Activated T-cell treated with anti-CD3 and anti-CD28 coated beads for 24 hours (primary cell): ENCODE measurements around the gene RGL1.

Source experiments
- DNase-seq: peaks from one replicate; pipeline ENCODE4 v3.0.0-alpha.2; 2020; ENCODE audit warnings: low read depth

The RGL1 gene

DNA sequence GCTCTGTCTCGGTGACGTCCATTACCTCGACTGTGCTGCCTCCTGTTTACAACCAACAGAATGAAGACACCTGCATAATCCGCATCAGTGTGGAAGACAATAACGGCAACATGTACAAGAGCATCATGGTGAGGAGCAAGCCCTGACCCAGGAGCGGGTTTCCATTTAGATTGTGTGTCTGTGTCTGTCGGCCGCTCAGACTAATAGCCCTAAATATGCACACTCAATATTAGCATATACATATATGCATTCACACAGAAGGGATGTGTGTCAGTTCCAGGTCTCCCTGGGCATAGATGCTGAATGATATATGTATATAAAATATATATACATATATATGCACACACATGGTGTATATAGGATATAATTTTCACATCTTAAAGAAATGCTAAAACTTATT, 111.7 kb downstream of the RGL1 start:
- no peak for DNase-seq

DNA sequence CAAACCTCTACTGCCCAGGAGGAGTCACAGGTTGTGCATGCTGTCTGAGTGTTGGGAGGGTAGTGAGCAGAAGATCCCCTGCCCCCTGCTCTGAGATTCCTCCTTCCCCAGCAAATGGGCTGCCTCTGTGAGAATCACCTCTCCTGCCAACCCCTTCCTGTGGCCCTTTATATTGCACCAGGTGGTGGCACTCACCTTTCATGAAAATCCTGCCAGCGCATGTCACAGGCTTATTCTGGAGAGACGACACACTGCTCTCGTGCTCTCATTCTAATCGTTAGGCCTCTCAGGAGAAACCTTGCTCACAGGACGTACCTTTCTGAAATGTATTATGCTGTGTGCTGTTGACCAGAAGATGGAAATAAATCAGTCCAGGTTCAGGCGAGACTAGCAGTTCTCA, 113.7 kb downstream of the RGL1 start:
- no peak for DNase-seq

DNA sequence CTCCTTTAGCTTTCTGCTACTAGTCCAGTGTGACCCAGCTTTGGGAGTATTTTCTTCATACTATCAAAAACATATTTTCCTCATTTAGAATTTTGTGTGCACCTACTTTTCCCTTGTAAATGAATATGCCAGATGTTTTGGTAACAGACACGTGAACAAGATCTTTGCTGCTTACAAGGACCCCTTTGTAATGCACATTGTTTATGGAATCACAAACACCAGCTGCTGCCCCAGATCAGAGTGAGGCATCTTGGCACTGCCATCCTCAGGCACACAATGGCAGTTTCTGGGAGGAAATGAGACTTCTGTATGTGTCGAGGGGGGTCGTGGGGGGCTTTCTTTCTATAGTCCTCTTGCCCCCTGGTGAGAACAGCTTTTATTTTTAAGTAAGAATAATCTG, 115.7 kb downstream of the RGL1 start:
- no peak for DNase-seq

DNA sequence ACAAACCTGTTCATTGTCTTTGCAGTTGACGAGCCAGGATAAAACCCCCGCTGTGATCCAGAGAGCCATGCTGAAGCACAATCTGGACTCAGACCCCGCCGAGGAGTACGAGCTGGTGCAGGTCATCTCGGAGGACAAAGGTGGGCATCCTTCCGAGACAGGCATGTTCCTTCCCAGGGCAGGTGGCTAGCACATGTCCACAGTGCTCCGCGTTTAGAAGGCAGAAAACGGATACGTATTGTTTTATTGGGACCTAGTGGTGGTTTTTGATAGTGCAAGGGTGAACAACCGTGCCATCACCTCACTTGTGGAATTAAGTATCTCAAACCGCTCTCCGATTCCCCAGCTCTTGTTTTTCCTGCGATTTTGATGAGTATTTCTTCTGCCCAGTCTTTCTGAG, 117.3 kb downstream of the RGL1 start:
- DNase-seq: no peak

DNA sequence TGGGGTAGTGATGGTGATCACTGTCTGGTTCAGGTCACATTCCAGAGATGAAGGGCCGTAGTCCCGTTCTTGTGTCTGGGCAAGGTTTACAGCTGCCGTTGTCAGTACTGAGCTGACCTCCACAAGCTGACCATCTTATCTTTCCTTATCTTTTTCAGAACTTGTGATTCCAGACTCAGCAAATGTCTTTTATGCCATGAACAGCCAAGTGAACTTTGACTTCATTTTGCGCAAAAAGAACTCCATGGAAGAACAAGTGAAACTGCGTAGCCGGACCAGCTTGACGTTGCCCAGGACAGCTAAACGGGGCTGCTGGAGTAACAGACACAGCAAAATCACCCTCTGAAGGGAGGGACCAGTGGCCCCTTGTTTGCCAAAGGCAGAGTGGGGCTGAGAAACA, 121.0 kb downstream of the RGL1 start:
- no peak for DNase-seq

DNA sequence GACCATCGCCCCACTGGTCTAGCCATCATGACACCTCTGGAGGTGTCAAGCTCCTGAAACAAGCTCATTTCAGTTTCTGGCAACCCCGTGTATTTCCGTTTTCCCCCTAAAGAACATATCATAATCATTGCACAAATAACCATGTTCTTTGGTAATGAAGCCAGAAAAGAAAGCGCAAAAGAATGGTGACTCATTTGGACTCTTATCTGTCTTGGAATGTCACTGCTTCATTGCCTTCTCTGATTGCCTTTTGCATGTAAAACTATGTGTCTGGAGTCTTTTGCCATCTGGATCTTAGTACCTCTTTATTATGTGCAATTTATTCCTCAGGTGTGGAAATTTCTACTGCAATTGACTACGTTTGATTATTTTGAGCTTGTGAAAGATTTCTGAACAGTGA, 122.1 kb downstream of the RGL1 start:
- DNase-seq: no peak

DNA sequence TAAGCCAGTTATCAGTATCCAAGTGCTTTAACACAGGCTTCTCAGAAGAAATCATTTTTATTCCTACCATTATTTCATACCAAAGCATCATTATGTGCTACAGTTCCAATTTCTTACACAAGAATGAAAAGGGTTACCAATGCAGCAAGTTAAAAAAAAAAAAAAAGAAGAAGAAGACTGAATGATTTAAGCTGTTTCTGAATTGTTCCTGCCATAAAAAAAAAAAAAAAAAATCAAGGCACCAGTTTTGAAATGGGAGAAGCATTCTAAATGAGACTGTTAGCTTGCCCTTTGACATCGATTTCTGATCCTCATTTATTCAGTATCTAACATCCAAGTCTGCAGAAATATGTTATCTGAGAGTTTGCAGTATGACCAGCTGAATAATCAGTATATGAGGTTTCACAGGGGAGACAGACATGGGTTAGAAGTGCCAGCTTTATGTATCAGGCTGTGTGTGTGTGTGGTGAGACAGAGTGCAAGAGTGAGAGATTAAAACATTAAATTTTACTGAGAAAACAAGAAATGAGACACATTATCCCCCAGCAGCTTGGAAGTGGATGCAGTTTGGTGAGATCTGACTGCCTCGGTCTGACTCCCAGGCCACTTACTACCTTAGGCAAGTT, 126.8 kb downstream of the RGL1 start:
- DNase-seq: no peak

DNA sequence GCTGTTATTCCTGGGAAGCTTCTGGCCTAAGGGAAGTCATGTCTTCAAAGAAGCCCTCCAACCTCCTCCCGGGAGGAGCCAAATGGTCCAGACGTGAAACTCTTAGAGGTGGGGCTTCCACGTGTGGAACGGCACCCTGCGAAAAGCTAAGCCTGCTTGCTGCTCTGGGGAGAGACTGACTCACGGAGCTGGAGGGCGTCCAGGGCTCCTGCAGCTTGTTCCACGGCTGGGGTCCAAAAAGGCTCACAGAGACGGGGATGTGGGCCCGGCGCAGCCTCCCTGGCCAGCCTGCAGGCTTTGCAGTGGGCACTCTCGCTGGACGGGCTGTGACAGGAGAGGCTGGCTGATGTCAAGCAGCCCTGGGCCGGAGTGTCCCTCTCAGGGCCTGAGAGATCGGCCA, 127.5 kb downstream of the RGL1 start:
- DNase-seq: no peak

DNA sequence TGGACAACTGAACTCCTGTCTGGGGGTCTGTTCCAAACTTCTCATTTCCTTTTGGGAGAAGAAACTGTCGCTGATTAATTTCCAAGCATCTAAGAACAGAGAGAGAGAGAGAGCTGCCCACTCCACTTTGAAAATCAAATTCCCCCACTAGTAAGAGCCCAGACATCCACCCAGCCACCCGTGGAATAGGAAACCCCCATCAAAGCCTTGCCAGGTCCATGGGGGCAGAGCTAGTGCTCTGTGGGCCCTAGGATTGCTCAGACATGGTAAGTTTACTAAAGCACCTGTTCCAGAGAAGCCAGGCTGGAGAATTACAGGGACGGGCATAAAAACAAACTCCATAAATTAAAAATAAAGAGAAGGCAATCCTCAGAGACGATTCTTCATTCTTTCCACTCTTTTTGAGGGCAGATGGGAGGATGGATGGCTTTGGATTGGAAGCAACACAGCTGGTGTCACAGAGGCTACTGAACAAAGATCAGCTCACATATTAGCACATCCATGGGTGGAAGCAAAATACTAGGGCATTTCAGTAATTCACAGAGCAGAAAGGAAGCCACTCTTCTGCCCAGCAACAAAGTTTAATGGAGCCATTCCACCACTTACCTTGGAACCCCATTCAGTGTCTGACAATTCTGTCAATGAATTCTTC, 128.7 kb downstream of the RGL1 start:
- no peak for DNase-seq

DNA sequence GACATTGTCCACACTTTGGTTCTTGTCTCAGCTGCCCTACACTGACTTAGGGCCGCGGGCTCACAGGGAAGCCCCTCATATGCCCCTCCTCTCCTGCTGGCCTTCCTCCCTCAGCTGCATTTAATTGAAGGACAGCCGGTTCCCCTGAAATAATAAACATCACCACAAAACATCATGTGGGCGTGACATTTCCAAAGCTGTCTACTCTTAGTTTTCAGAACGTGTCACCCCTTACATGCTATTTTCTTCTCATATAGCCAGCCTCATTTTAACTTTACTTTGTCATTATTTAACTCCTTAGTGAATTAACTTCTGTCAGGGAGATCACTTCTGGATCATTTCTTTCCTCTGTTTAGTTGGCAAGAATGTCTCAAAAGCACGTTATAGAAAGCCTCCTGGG, 129.4 kb downstream of the RGL1 start:
- DNase-seq: no peak

DNA sequence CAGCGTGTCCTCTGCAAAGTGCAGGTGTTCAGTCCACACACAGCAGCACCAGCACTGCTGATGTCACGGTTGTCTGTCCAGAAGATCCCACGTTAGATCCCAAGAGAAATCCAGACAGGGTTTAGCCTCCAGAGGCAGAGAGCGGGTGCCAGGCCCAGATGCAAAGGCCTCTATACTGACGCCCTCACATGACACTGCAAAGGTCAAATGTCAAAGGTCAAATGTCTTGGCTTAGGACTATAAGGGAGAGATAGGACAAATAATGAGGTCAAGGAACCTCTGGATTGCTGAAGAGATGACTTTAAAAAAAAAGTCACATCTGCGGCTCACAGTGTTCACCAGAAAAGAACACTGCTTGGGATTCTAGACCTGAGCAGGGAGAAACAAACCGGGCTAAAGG, 131.1 kb downstream of the RGL1 start:
- no peak for DNase-seq

DNA sequence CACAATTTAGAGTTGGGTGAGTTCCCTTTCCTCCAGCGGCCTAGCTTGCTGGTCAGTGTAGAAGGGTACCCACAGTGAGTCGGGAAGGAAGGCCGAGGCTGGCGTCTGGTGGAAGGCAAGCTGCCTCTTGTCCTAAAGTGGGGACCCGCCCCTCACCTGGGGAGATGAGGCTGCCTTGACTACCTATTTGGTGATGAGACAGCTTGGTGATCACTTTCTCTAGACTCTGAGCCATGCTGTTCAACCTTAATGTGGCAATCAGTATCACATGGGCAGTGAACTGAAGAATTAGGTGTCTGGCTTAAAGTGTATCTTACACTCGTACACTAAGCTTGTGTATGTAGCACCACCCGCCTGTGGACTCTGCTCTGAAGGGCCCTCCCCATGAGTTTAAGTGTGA, 131.9 kb downstream of the RGL1 start:
- no peak for DNase-seq

DNA sequence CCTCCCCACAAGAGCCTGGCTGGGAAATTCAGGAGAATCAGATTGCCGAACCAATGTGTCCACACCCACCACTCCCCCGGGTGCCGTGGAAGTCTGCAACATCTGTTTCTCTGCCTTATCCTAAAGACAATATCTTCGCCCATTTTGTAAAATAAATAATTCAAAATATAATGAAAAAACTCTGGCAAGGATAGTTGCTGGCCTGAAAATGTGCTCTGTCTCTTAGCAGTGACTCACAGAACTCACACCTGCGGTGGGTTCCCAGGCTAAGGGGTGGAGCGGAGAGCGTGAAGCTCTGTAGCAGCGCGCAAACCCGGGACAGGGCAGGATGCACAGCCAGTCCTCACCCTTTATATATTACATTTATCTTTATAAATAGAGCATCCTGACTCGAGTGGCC, 132.7 kb downstream of the RGL1 start:
- DNase-seq: no peak

DNA sequence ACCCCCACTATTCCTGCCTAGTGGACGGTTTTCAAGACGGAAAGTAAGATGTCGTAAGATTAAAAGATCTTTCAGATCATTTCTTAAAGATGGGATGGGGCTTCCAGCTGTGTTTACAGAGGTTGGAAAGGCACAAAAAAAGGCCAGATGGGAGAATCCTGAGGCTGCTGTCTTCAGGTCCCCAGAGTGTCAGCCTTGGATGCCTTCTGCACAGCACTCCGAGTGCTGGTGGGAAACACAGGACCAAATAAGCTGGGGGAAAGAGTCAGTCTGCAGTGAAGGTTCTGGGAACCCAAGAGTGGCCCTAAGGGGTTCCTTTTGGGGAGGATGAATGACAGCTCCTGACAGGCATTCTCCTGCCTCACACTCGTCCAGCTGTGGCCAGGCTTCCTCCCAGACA, 136.1 kb downstream of the RGL1 start:
- no peak for DNase-seq

DNA sequence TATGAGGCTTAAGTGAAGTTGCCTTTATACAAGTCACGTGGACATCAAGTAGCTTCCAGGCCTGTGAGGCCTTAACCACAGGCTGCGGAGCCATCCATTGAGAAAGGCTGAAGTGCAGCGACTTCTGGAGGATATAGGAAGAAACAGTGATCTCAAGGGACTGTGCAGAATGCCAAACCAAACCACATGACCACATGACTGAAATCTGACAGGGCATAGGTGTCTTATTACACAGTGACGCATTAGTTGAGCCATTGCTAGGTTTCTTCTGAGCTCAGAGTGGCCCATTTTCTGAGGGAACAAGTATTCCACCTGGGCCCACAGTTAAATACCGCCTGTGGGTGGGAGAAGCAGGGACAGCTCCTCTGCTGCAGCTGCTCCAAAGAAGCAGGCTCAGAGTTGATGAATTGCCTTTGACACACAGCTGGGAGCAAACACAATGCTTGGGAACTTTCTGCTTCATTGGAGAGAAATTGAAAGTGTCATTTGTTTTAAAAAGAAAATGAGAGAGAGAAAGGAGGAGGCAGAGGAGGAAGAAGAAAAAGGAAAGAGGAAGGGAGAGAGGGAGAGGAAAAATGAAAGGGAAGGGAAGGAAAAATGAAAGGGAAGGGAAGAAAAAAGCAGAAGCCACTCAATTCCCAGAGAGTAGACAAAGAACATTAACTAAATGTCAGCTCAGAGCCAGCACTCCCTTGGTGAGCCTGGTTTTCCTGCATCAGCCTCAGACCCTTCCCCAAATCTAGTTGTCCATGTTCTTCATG, 138.2 kb downstream of the RGL1 start:
- DNase-seq: no peak

DNA sequence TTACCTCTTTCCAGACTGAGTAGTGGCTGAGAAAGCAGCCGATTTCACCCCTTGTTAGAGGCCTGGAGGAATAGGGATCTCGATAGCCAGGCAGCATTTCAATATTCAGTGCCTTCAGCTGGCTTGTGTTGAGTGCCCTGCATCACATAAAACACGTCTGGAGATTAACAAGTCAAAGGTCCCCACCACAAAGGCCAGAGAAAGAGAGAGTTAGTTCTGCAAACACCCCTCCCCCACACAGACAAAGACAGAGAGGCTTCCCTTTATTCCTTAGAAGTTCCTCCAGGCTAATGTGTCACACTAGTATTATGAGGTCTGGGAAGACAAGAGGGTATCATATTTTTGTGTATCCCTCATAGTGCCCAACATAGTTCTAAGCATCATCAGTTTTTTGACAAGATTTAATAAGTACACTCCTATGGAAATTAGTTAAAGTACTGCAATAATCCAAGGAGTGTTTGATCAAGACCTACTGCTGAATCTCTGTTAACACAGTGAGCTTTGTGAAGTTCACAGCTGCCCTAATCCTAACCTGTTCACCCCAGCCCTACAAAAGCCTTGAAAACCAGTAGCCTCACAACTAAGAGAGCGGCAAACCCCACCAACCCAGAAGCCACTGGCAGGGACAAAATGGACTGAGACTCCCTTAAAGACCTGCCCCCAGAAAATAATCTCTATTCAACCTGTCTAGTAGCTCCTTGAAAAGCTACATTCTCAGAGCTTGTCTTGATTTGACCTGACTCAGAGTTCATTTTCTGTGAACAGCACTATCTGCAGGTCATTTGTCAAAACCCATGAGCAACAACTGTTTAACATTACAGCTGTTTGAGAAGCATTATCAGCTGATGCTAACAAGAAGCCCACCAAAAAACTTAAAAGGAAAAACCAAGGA, 140.8 kb downstream of the RGL1 start:
- no peak for DNase-seq

DNA sequence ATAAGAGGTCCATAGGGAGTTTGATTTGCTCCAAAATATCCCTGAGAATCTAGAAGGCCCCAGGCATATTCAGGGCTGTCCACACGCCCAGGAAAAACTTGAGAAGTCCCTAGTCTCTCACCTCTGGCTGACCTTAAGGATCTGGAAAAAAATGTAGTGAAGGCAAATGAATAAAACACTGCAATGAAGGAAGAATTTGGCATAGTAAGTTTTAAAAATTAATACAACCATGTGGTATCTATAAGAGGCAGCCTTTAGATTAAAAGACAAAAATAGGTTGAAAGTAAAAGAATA, 141.3 kb downstream of the RGL1 start:
- no peak for DNase-seq

DNA sequence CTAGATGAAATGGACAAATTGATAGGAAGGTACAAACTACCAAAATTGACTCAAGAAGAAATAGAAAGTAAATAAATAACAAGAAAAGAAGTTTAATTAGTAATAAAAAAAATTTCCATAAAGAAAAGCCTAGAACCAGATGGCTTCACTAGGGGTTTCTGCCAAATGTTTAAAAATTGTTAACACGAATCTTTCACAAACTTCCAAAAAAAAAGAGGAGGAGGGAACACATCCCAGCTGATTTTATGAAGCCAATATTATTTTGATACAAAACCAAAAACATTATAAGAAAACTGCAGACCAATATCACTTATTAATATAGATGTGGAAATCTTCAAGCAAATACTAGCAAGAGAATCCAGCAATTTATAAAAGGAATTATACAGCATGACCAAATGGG, 143.1 kb downstream of the RGL1 start:
- no peak for DNase-seq

DNA sequence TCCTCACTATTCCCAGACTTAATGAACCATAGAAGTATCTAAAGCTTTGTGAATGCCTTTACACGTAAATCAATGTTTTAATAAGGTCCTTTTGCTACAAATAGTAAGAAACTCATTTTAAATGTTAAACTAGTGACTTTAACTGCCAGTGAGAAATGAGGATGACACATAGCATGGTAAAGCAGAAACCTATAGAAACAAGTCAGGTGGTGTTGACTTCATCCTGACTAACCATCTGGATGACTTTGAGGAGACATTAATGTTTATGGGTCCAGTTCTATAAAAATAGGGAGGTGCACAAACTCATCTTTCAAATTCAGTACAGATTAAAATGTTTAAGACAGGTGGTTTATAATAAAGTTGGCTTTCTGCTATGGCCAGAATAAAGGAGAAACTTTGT, 147.2 kb downstream of the RGL1 start:
- no peak for DNase-seq

DNA sequence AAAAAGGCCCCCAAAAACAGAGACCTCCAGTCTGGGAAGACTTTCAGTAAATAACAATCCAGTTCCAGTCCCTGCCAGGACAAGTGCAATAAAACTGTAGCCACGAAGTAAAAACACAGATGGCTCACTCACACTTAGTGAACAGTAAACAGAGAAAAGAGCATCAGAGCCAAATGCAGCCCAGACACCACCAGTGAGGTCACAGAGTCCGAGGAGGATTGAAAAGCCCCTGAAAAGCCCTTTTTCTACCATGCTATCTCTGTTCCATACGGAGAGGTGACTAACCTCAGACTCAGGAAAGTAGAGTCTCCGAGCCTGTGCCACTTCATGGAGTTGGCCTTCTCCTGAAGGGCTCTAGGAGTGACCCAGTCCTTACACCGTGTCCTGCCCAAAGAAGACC, 148.1 kb downstream of the RGL1 start:
- DNase-seq: no peak

DNA sequence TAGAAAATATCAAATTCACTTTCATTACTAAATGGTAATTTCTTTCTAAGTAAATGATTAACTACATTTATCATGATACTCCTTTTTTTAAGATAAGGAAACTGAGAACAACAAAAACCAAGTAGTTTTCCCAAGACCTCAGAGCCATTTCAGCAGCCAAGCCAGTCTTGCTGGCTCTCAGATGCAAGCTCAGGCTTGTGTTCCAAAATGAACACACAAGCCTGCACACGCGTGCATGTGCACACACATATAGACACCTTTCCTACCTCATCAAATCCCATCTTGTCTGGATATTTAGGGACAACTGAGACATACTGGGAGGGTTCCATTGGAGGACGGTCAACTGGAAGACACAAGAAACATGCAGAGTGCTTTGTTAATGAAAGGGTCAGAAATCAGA, 149.6 kb downstream of the RGL1 start:
- no peak for DNase-seq

DNA sequence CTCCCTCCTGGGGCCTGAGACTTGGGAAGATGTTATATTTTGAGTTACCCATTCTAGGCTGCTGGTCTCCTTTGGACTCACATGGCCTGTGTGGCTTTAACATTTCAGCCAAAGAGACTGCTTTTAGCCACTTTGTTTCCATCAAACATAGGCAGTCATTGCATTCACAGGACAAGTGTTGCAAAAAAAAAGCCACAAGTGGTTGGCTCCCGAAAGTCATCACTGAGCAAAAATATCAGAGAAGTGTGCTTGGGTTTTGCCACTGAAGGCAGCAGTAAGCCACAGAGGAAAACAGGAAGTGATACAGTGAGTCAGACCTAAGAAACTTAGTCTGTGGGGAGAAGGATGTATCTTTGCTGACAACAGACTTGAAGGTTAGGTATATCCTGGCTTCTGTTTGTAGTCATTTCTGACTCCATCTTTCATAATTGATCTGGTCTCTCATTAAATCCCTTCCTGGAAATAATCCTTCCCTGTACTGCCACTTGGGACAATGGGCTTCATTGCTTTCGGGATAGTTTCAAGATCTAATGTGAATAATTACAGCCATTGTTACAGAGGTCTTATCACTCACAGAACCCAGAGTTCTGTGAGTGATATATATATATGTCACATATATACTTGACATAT, 151.8 kb downstream of the RGL1 start:
- DNase-seq: peak; percentile 49
